SH-SY5Y (cell line): Measurements from ENCODE around the gene LDHA.

Source experiments
- GATA2 ChIP-seq: IDR thresholded peaks from 2 replicates; pipeline ENCODE4 v1.6.1; 2011; ENCODE audit warnings: mild to moderate bottlenecking, low read depth, low read length
- GATA3 ChIP-seq: IDR thresholded peaks from 2 replicates; pipeline ENCODE4 v1.6.1; 2011; ENCODE audit warnings: low read depth, mild to moderate bottlenecking, low read length, moderate library complexity

DNA sequence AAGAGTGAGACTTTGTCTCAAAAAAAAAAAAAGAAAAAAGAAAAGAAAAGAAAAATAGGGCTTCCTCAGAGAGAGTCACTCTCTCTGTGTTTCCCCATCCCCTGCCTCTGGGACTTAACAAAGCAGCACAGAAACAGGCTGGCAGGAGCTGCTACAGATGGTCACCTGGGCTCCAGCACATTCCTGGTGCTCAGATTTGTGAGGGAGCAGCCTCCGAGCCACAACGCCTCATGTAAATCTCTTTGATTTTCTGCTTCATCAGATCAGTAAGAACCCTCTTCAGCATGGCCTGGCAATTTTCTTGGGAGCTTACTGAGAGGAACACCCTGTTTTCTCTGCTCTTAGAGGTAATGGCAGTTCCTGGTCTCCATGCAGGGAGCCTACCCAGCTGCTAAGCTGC is 15.2 kb upstream of the LDHA start:
- TF ChIP-seq GATA2: no peak
- no peak for TF ChIP-seq GATA3
